Stimulated activated CD4-positive, alpha-beta T cell treated with anti-CD3 and anti-CD28 coated beads, Interleukin-2, amount 100 ng/mL, for 48 hours (primary cell): ENCODE results near the gene ZNF135.

Source experiments
- DNase-seq, 2 donors: peaks; one replicate each; pipeline ENCODE4 v3.0.0-alpha.2; 2020

ZNF135 gene

GRCh38 chr19:58047672-58048071 lies 11.4 kb upstream of the ZNF135 start:
- no peak for DNase-seq

GRCh38 chr19:58052256-58052655 lies 6.8 kb upstream of the ZNF135 start:
- DNase-seq, result no peak

GRCh38 chr19:58053480-58054156 lies 5.5 kb upstream of the ZNF135 start:
- no peak for DNase-seq

GRCh38 chr19:58054901-58055874 lies 3.9 kb upstream of the ZNF135 start:
- DNase-seq, result no peak

GRCh38 chr19:58056261-58056660 lies 2.8 kb upstream of the ZNF135 start:
- DNase-seq, result no peak

- DNase-seq, result no peak
These were observed 2.2 kb upstream of the ZNF135 start for GRCh38 chr19:58056861-58057260.

GRCh38 chr19:58058467-58058866 lies 615 bp upstream of the ZNF135 start:
- DNase-seq, result no peak

GRCh38 chr19:58059671-58060078 lies 593 bp downstream of the ZNF135 start:
- DNase-seq, result no peak

- DNase-seq, result no peak
These were observed 1.1 kb downstream of the ZNF135 start for GRCh38 chr19:58060231-58060630.

GRCh38 chr19:58063712-58064111 lies 4.6 kb downstream of the ZNF135 start:
- no peak for DNase-seq

- no peak for DNase-seq
These were observed 8.3 kb downstream of the ZNF135 start for GRCh38 chr19:58067240-58067912.

GRCh38 chr19:58079792-58080191 lies 20.7 kb downstream of the ZNF135 start:
- no peak for DNase-seq

- no peak for DNase-seq
These were observed 23.9 kb downstream of the ZNF135 start for GRCh38 chr19:58083021-58083420.

- DNase-seq, result no peak
These were observed 25.7 kb downstream of the ZNF135 start for GRCh38 chr19:58084596-58085347.

- DNase-seq, result no peak
These were observed 26.3 kb downstream of the ZNF135 start for GRCh38 chr19:58085348-58085875.

GRCh38 chr19:58086825-58087710 lies 28.0 kb downstream of the ZNF135 start:
- DNase-seq, result no peak

- no peak for DNase-seq
These were observed 29.5 kb downstream of the ZNF135 start for GRCh38 chr19:58088521-58089052.

- DNase-seq, result no peak
These were observed 30.8 kb downstream of the ZNF135 start for GRCh38 chr19:58089846-58090245.

- no peak for DNase-seq
These were observed 32.3 kb downstream of the ZNF135 start for GRCh38 chr19:58091251-58091995.

- DNase-seq, result no peak
These were observed 34.0 kb downstream of the ZNF135 start for GRCh38 chr19:58093071-58093470.
